Ectodermal cell (in vitro differentiated cells): ENCODE data around the gene PELI2.

Source experiments
- H3K27ac ChIP-seq: 2 replicates; pipeline ENCODE4 v1.7.0; 2013; ENCODE audit warnings: mild to moderate bottlenecking, low read depth, low read length; ENCODE audit not compliant: insufficient read depth, poor library complexity, severe bottlenecking
- H3K27me3 ChIP-seq: 2 replicates; pipeline ENCODE4 v1.7.0; 2013; ENCODE audit warnings: mild to moderate bottlenecking, low read length; ENCODE audit not compliant: insufficient read depth, control insufficient read depth, poor library complexity, severe bottlenecking
- H3K36me3 ChIP-seq: one replicate; pipeline ENCODE4 v1.7.0; 2013; ENCODE audit warnings: low read length; ENCODE audit not compliant: control insufficient read depth, insufficient read depth
- H3K4me1 ChIP-seq: one replicate; pipeline ENCODE4 v1.7.0; 2013; ENCODE audit warnings: low read length; ENCODE audit not compliant: control insufficient read depth, insufficient read depth
- H3K4me3 ChIP-seq: 2 replicates; pipeline ENCODE4 v1.7.0; 2013; ENCODE audit warnings: low read depth, low read length, control low read depth; ENCODE audit not compliant: insufficient read depth
- H3K9me3 ChIP-seq: 2 replicates; pipeline ENCODE4 v1.7.0; 2013; ENCODE audit warnings: mild to moderate bottlenecking, low read length, moderate library complexity; ENCODE audit not compliant: control insufficient read depth
- WGBS, 2 experiments: methylation state at CpG; one replicate each; pipeline ENCODE4 v1.1.7; 2013; ENCODE audit warnings: missing lambda C conversion rate in 2 of 2; 5-methylcytosine and 5-hydroxymethylcytosine counted together

PELI2 gene

GRCh38 chr14:56197150-56197549, 78.9 kb downstream of the PELI2 start:
- no peaks in the 10 kb centered on the region for H3K9me3 ChIP-seq
- no peak overlapping the region for H3K4me3 ChIP-seq
- WGBS, 2 experiments, result 91 to 96% methylated on average over 1 of the region's 1 CpG

GRCh38 chr14:56198438-56198837, 80.2 kb downstream of the PELI2 start:
- no peak overlapping the region for H3K27ac ChIP-seq
- H3K4me3 ChIP-seq, result no peak overlapping the region
- no peaks in the 10 kb centered on the region for H3K27me3 ChIP-seq
- H3K9me3 ChIP-seq, result no peaks in the 10 kb centered on the region
- 94 to 95% methylated on average over 2 of the region's 2 CpGs for WGBS, 2 experiments
- no peaks in the 10 kb centered on the region for H3K36me3 ChIP-seq
- peaks cover 10% of the 10 kb centered on the region for H3K4me1 ChIP-seq

More at GRCh38 chr14:56197150-56197549, 78.9 kb downstream of the PELI2 start:
- H3K27ac ChIP-seq, result no peak overlapping the region
- peaks cover 10% of the 10 kb centered on the region for H3K4me1 ChIP-seq
- H3K36me3 ChIP-seq, result no peaks in the 10 kb centered on the region
- H3K27me3 ChIP-seq, result no peaks in the 10 kb centered on the region

- 91 to 93% methylated on average over 4 of the region's 6 CpGs for WGBS, 2 experiments
- Histone ChIP-seq H3K27me3 (no peaks in the 10 kb centered on the region), H3K36me3 (no peaks in the 10 kb centered on the region)
These were observed 81.1 kb downstream of the PELI2 start for GRCh38 chr14:56199095-56199981.

GRCh38 chr14:56199982-56200577, 81.9 kb downstream of the PELI2 start:
- Histone ChIP-seq H3K9me3 (no peaks in the 10 kb centered on the region), H3K27ac (no peak overlapping the region), H3K27me3 (no peaks in the 10 kb centered on the region), H3K36me3 (no peaks in the 10 kb centered on the region), H3K4me1 (peaks cover 7% of the 10 kb centered on the region), H3K4me3 (no peak overlapping the region)
- 94 to 96% methylated on average over 6 to 7 of the region's 7 CpGs for WGBS, 2 experiments

More at GRCh38 chr14:56199095-56199981, 81.1 kb downstream of the PELI2 start:
- Histone ChIP-seq H3K4me3 (no peak overlapping the region), H3K27ac (no peak overlapping the region), H3K4me1 (peaks cover 10% of the 10 kb centered on the region), H3K9me3 (no peaks in the 10 kb centered on the region)

GRCh38 chr14:56202256-56202655, 84.0 kb downstream of the PELI2 start:
- Histone ChIP-seq H3K36me3 (no peaks in the 10 kb centered on the region), H3K4me3 (no peak overlapping the region), H3K27me3 (no peaks in the 10 kb centered on the region), H3K27ac (no peak overlapping the region), H3K9me3 (no peaks in the 10 kb centered on the region), H3K4me1 (no peaks in the 10 kb centered on the region)
- 94% methylated on average over 2 of the region's 2 CpGs for WGBS, 2 experiments

GRCh38 chr14:56205881-56206280, 87.7 kb downstream of the PELI2 start:
- Histone ChIP-seq H3K27me3 (no peaks in the 10 kb centered on the region), H3K4me1 (peaks cover 3% of the 10 kb centered on the region), H3K4me3 (no peak overlapping the region), H3K9me3 (no peaks in the 10 kb centered on the region), H3K36me3 (no peaks in the 10 kb centered on the region), H3K27ac (no peak overlapping the region)
- 85 to 92% methylated on average over 2 of the region's 2 CpGs for WGBS, 2 experiments

GRCh38 chr14:56206596-56206995, 88.4 kb downstream of the PELI2 start:
- H3K27ac ChIP-seq, result no peak overlapping the region
- WGBS, 2 experiments, result 87 to 88% methylated on average over 1 to 2 of the region's 2 CpGs

GRCh38 chr14:56207626-56208292, 89.5 kb downstream of the PELI2 start:
- WGBS, 2 experiments, result 86 to 93% methylated on average over 3 of the region's 3 CpGs
- Histone ChIP-seq H3K36me3 (no peaks in the 10 kb centered on the region), H3K9me3 (no peaks in the 10 kb centered on the region), H3K4me1 (peaks cover 12% of the 10 kb centered on the region), H3K27me3 (no peaks in the 10 kb centered on the region), H3K4me3 (no peak overlapping the region), H3K27ac (no peak overlapping the region)

More at GRCh38 chr14:56206596-56206995, 88.4 kb downstream of the PELI2 start:
- Histone ChIP-seq H3K4me3 (no peak overlapping the region), H3K36me3 (no peaks in the 10 kb centered on the region), H3K4me1 (peaks cover 7% of the 10 kb centered on the region), H3K27me3 (no peaks in the 10 kb centered on the region), H3K9me3 (no peaks in the 10 kb centered on the region)

GRCh38 chr14:56208520-56208919, 90.3 kb downstream of the PELI2 start:
- no peak overlapping the region for H3K4me3 ChIP-seq
- H3K27ac ChIP-seq, result no peak overlapping the region
- H3K4me1 ChIP-seq, result peaks cover 18% of the 10 kb centered on the region
- no peaks in the 10 kb centered on the region for H3K9me3 ChIP-seq
- H3K36me3 ChIP-seq, result no peaks in the 10 kb centered on the region
- 90 to 100% methylated on average over 1 to 3 of the region's 3 CpGs for WGBS, 2 experiments
- no peaks in the 10 kb centered on the region for H3K27me3 ChIP-seq

GRCh38 chr14:56210571-56210970, 92.4 kb downstream of the PELI2 start:
- H3K27ac ChIP-seq, result no peak overlapping the region
- H3K27me3 ChIP-seq, result no peaks in the 10 kb centered on the region
- H3K9me3 ChIP-seq, result no peaks in the 10 kb centered on the region
- 96 to 98% methylated on average over 1 to 2 of the region's 2 CpGs for WGBS, 2 experiments
- no peaks in the 10 kb centered on the region for H3K36me3 ChIP-seq
- peaks cover 33% of the 10 kb centered on the region for H3K4me1 ChIP-seq
- H3K4me3 ChIP-seq, result no peak overlapping the region
